ENCODE data around the gene CKAP4. TPM values are rescaled to one million over a fixed set of nuclear protein-coding genes. Genes with fewer than 3 reads are reported as not detected.
A peak's percentile ranks its signal among the peaks of the same experiment; 100 is the strongest.

CKAP4 gene
- total and polyA plus RNA-seq, 2 of the 13 experiments (the other 11 are each of a cell fraction or from before 2014, with no cell fraction given), result 39.2 to 70.2 TPM

DNA sequence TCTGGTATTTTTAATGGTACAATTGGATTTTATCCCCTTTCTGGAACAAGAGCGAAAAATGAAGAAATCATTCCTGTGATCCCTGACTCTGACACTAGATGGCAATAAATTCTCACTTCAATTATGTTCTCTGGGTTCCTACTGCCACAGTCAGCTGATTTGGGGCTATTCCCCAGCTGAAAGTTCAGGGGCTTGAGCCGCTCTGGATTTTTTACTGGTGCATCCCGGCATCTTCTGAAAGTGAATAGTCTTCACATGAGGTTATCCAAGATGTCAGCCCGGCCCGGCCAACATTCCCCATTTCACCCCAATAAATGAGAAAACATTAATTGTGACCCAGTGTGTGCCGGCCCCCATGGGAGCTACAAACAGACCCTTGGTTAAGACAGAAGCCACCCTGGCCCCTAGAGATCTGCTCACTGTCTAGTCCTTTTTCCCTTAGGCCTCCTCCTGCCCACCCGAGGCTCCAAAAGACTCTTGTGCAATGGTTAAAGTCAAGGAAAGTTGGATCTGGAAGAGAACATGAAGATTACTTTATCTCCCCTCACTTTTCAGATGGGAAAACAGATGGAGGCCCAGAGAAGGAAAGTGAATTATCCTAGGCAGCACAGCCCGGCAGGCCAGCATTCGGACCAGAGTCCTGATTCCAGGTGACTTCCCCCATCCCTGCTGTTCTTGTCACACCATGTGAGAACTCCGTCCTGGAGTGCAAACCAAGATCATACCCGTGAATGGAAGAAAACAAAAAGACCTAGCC lies 20.8 kb downstream of the CKAP4 start (continued):
- TF ChIP-seq SIN3A (IDR thresholded peaks at IDR 0.05; ENCODE audit: borderline replicate concordance, low read depth, low read length), result no peak
- no peak for TF ChIP-seq MBD4 (IDR thresholded peaks at IDR 0.05; ENCODE audit: borderline replicate concordance, low read length)
- TF ChIP-seq ZNF749 (CRISPR knock-in tag; IDR thresholded peaks at IDR 0.05; ENCODE audit: borderline replicate concordance), result no peak
- TF ChIP-seq, protein P1, sequence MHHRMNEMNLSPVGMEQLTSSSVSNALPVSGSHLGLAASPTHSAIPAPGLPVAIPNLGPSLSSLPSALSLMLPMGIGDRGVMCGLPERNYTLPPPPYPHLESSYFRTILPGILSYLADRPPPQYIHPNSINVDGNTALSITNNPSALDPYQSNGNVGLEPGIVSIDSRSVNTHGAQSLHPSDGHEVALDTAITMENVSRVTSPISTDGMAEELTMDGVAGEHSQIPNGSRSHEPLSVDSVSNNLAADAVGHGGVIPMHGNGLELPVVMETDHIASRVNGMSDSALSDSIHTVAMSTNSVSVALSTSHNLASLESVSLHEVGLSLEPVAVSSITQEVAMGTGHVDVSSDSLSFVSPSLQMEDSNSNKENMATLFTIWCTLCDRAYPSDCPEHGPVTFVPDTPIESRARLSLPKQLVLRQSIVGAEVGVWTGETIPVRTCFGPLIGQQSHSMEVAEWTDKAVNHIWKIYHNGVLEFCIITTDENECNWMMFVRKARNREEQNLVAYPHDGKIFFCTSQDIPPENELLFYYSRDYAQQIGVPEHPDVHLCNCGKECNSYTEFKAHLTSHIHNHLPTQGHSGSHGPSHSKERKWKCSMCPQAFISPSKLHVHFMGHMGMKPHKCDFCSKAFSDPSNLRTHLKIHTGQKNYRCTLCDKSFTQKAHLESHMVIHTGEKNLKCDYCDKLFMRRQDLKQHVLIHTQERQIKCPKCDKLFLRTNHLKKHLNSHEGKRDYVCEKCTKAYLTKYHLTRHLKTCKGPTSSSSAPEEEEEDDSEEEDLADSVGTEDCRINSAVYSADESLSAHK (CRISPR knock-in tag; IDR thresholded peaks at IDR 0.05; ENCODE audit: borderline replicate concordance), result no peak
- TF ChIP-seq GATAD2A (CRISPR knock-in tag; IDR thresholded peaks at IDR 0.05), result no peak
- TF ChIP-seq NFE2L1 (CRISPR knock-in tag; IDR thresholded peaks at IDR 0.05; ENCODE audit: borderline replicate concordance), result no peak
- TF ChIP-seq, protein P2, sequence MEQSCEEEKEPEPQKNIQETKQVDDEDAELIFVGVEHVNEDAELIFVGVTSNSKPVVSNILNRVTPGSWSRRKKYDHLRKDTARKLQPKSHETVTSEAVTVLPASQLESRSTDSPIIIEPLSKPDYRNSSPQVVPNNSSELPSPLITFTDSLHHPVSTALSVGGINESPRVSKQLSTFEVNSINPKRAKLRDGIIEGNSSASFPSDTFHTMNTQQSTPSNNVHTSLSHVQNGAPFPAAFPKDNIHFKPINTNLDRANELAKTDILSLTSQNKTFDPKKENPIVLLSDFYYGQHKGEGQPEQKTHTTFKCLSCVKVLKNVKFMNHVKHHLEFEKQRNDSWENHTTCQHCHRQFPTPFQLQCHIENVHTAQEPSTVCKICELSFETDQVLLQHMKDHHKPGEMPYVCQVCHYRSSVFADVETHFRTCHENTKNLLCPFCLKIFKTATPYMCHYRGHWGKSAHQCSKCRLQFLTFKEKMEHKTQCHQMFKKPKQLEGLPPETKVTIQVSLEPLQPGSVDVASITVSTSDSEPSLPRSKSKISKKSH (CRISPR knock-in tag; IDR thresholded peaks at IDR 0.05; ENCODE audit: borderline replicate concordance), result no peak
- TF ChIP-seq, protein P3, sequence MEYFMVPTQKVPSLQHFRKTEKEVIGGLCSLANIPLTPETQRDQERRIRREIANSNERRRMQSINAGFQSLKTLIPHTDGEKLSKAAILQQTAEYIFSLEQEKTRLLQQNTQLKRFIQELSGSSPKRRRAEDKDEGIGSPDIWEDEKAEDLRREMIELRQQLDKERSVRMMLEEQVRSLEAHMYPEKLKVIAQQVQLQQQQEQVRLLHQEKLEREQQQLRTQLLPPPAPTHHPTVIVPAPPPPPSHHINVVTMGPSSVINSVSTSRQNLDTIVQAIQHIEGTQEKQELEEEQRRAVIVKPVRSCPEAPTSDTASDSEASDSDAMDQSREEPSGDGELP (IDR thresholded peaks at IDR 0.05; ENCODE audit: borderline replicate concordance, low read depth), result peak; percentile 95
- no peak for TF ChIP-seq ZNF75D (CRISPR knock-in tag; IDR thresholded peaks at IDR 0.05; ENCODE audit: borderline replicate concordance)
- TF ChIP-seq ZNF841 (CRISPR knock-in tag; IDR thresholded peaks at IDR 0.05; ENCODE audit: borderline replicate concordance), result no peak
- no peak for TF ChIP-seq FLYWCH1 (CRISPR knock-in tag; IDR thresholded peaks at IDR 0.05)
- TF ChIP-seq HNRNPH1 (optimal IDR thresholded peaks at IDR 0.05; ENCODE audit: low read depth, low read length), result no peak
- TF ChIP-seq SNAI1 (CRISPR knock-in tag; IDR thresholded peaks at IDR 0.05; ENCODE audit: borderline replicate concordance), result no peak
- no peak for TF ChIP-seq ZEB1 (IDR thresholded peaks at IDR 0.05; ENCODE audit: insufficient replicate concordance, low read depth)
- no peak for TF ChIP-seq ZNF337 (CRISPR knock-in tag; IDR thresholded peaks at IDR 0.05; ENCODE audit: borderline replicate concordance, low read depth)
- TF ChIP-seq CEBPG (CRISPR knock-in tag; IDR thresholded peaks at IDR 0.05), result peak; percentile 23; the same call in 1 of the 2 replicates
- TF ChIP-seq ATRX (CRISPR knock-in tag; IDR thresholded peaks at IDR 0.05; ENCODE audit: borderline replicate concordance), result no peak
- TF ChIP-seq ZNF207 (IDR thresholded peaks at IDR 0.05; ENCODE audit: borderline replicate concordance), result no peak
- TF ChIP-seq ATF1 (CRISPR knock-in tag; IDR thresholded peaks at IDR 0.05), result no peak
- TF ChIP-seq ZBTB1 (CRISPR knock-in tag; IDR thresholded peaks at IDR 0.05; ENCODE audit: borderline replicate concordance), result no peak
- TF ChIP-seq ZNF761 (CRISPR knock-in tag; conservative IDR thresholded peaks at IDR 0.05), result no peak
- TF ChIP-seq, protein P4, sequence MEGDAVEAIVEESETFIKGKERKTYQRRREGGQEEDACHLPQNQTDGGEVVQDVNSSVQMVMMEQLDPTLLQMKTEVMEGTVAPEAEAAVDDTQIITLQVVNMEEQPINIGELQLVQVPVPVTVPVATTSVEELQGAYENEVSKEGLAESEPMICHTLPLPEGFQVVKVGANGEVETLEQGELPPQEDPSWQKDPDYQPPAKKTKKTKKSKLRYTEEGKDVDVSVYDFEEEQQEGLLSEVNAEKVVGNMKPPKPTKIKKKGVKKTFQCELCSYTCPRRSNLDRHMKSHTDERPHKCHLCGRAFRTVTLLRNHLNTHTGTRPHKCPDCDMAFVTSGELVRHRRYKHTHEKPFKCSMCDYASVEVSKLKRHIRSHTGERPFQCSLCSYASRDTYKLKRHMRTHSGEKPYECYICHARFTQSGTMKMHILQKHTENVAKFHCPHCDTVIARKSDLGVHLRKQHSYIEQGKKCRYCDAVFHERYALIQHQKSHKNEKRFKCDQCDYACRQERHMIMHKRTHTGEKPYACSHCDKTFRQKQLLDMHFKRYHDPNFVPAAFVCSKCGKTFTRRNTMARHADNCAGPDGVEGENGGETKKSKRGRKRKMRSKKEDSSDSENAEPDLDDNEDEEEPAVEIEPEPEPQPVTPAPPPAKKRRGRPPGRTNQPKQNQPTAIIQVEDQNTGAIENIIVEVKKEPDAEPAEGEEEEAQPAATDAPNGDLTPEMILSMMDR (CRISPR knock-in tag; IDR thresholded peaks at IDR 0.05), result peak; percentile 83
- TF ChIP-seq SMAD3 (CRISPR knock-in tag; IDR thresholded peaks at IDR 0.05), result 0 out of 2 replicates have a peak, but pooled peaks have one; percentile 10
- TF ChIP-seq ZNF484 (CRISPR knock-in tag; IDR thresholded peaks at IDR 0.05; ENCODE audit: borderline replicate concordance, low read depth), result no peak

Measured in HepG2 (cell line).